Fibroblast of gingiva (primary cell): ENCODE data around the gene FHOD1.

Source experiments
- DNase-seq: peaks from one replicate; pipeline ENCODE4 v3.0.0-alpha.2; 2011; ENCODE audit warnings: low read depth

FHOD1 gene

GRCh38 chr16:67277294-67277998 is 30.2 kb upstream of the FHOD1 start:
- DNase-seq: peak; percentile 98

GRCh38 chr16:67275321-67275720 is 28.0 kb upstream of the FHOD1 start:
- no peak for DNase-seq

GRCh38 chr16:67271446-67271845 is 24.2 kb upstream of the FHOD1 start:
- DNase-seq: no peak

- no peak for DNase-seq
These were observed 23.7 kb upstream of the FHOD1 start for GRCh38 chr16:67270931-67271338.

- DNase-seq: no peak
These were observed 22.5 kb upstream of the FHOD1 start for GRCh38 chr16:67269766-67270165.

GRCh38 chr16:67268136-67268579 is 20.9 kb upstream of the FHOD1 start:
- peak; percentile 88 for DNase-seq

GRCh38 chr16:67265834-67266233 is 18.6 kb upstream of the FHOD1 start:
- DNase-seq: no peak

- DNase-seq: no peak
These were observed 17.6 kb upstream of the FHOD1 start for GRCh38 chr16:67264866-67265265.

GRCh38 chr16:67264277-67264676 is 17.0 kb upstream of the FHOD1 start:
- DNase-seq: no peak

- DNase-seq: no peak
These were observed 15.9 kb upstream of the FHOD1 start for GRCh38 chr16:67263201-67263600.

- peak; percentile 50 for DNase-seq
These were observed 13.3 kb upstream of the FHOD1 start for GRCh38 chr16:67260426-67261063.

- no peak for DNase-seq
These were observed 12.4 kb upstream of the FHOD1 start for GRCh38 chr16:67259705-67260104.

- no peak for DNase-seq
These were observed 11.0 kb upstream of the FHOD1 start for GRCh38 chr16:67258161-67258835.

- no peak for DNase-seq
These were observed 10.3 kb upstream of the FHOD1 start for GRCh38 chr16:67257486-67258160.

- no peak for DNase-seq
These were observed 9.5 kb upstream of the FHOD1 start for GRCh38 chr16:67256701-67257230.

- DNase-seq: no peak
These were observed 8.4 kb upstream of the FHOD1 start for GRCh38 chr16:67255553-67256221.

GRCh38 chr16:67254801-67255552 is 7.7 kb upstream of the FHOD1 start:
- DNase-seq: no peak

- DNase-seq: no peak
These were observed 5.6 kb upstream of the FHOD1 start for GRCh38 chr16:67252609-67253497.

- no peak for DNase-seq
These were observed 2.7 kb upstream of the FHOD1 start for GRCh38 chr16:67250045-67250327.
